GM12801 (cell line): ENCODE data around the gene DYRK4.

Experiments used
- TF ChIP-seq, protein P1 (sequence below): IDR thresholded peaks from one replicate; pipeline ENCODE4 v1.5.1; 2011; ENCODE audit warnings: control low read depth; ENCODE audit not compliant: insufficient read length; ENCODE audit errors: extremely low read depth

The DYRK4 gene, protein sequence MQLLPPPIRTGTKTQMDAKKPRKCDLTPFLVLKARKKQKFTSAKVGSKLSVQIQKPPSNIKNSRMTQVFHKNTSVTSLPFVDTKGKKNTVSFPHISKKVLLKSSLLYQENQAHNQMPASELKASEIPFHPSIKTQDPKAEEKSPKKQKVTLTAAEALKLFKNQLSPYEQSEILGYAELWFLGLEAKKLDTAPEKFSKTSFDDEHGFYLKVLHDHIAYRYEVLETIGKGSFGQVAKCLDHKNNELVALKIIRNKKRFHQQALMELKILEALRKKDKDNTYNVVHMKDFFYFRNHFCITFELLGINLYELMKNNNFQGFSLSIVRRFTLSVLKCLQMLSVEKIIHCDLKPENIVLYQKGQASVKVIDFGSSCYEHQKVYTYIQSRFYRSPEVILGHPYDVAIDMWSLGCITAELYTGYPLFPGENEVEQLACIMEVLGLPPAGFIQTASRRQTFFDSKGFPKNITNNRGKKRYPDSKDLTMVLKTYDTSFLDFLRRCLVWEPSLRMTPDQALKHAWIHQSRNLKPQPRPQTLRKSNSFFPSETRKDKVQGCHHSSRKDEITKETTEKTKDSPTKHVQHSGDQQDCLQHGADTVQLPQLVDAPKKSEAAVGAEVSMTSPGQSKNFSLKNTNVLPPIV

DNA sequence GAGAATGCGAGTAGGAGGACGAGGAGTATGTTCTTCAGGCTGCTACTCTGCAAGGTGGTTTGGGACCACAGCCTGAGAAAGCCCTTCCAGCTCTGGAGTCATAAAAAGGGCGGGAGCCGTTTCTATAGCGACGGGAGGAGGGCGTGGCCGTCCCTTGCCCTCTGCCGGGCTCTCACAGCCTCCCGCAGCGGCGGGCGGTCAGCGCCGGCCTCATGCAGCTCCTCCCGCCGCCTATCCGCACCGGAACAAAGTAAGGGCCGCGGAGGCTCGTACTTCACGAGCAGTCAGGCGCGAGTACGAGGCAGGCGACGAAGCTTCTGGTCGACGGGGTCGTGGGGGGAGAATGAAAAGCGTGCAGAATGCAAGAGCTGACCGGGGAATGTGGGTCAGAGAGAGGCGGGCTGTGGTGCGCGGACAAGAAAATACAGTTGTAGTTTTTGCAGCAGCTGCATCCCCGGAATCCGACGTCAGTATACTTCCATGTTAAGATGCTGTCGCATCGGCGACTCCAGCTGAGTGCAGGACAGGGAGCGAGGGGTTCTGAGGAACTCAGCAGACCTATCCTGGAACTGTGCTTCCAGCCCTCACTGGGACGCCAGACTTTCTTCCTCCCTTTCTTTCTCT, at the start of gene DYRK4:
Gene DYRK4 (plus strand): TSS at position 175 of the 624 bp plus-strand sequence. CDS start 38 bp downstream, at position 213.
- TF ChIP-seq, protein P1, sequence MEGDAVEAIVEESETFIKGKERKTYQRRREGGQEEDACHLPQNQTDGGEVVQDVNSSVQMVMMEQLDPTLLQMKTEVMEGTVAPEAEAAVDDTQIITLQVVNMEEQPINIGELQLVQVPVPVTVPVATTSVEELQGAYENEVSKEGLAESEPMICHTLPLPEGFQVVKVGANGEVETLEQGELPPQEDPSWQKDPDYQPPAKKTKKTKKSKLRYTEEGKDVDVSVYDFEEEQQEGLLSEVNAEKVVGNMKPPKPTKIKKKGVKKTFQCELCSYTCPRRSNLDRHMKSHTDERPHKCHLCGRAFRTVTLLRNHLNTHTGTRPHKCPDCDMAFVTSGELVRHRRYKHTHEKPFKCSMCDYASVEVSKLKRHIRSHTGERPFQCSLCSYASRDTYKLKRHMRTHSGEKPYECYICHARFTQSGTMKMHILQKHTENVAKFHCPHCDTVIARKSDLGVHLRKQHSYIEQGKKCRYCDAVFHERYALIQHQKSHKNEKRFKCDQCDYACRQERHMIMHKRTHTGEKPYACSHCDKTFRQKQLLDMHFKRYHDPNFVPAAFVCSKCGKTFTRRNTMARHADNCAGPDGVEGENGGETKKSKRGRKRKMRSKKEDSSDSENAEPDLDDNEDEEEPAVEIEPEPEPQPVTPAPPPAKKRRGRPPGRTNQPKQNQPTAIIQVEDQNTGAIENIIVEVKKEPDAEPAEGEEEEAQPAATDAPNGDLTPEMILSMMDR = no peak

DNA sequence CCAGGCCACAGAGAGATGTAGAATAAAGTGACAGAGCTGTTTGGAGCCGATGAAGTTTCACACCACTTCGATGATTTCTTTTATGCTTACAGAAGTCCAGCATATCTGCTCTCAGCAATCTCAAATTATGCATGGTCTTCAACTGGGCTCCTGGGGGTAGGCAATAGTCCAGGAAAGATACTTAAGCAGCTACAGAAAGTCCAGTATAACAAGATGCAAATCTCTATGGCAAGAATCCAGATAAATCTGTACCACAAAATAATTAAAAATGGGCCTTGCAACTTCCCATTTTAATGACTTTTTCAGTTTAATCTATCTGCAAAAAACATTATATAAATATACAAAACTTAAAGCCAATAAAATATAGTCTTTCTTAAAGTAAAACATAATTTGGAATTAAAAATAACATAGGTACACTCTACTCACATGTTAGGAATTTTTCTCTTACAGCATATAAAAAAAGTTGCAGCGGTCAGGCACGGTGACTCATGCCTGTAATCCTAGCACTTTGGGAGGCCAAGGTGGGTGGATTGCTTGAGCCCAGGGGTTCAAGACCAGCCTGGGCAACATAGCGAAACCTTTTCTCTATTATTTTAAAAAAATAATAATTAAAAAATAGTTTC, 43.8 kb upstream of the DYRK4 start:
- TF ChIP-seq, protein P1 = no peak

DNA sequence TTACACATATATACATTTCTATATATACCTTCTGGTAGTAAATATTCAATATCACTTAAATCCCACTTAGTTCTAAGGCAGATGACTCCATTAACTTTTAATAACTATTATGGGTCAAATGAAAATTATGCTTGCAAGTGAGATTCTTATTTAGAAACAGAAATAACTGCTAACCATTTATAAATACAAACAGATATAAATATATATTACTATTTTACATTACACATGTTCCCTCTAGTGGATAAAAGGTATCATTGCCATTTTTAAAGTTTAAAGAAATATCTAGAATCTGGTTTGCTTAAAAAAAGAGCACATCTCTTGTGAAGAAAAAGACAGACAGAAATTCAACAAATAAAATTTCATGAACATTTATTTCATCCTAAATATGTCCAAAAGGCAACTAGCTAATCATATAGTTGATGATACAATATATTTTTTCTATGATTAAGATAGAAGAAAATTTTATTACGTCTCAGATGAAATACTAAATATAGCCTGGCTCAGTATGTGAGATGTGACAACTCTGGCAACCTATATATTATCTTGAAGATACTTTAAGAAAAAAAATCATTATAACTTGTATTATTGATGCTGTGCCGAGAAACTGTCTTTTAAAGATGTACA, 35.0 kb upstream of the DYRK4 start:
- TF ChIP-seq, protein P1 = no peak

DNA sequence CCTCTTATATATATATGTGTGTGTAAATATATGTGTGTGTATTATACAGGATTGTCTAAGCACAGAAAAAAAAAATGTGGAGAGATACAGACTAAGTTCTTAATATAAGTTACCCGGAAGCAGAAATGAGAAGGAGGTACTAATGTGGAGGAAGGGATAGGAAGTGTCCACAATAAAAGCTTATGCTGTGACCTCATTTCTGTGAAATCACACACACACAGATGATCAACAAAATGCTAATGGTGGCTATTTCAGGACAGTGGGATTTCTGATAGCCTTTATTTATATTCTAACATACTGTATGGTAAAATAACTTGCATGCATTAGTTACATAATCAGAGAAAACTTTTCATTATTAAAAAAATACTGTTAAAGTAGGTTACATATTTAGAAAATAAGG, 31.8 kb upstream of the DYRK4 start:
- TF ChIP-seq, protein P1 = no peak

DNA sequence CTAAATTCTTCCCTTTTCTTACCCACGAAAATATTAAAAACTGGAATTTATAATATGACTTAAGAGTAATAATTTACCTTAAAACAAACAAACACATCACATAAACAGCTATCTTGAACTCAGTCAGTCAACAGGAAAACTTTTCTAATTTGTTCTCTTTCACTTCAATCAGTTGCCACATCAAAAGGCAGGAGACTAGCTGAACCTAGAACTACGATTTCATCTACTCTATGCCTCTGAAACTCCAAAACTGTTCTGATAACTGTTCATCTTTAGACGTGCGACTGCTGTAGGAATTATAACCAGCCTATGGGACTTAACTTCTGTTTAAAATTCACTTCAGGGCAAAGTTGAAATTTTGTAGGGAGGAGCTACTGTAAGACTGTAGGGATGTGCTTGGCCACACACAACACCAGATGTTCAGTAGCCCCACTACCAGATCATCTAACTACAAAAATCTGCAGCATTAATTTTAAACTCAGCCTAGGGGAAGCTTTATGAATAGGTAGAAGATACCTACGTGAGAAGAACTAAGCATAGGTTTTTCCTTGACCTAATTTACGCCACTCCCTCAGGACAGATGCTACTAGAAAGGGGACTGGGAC, 30.9 kb upstream of the DYRK4 start:
- TF ChIP-seq, protein P1 = no peak

DNA sequence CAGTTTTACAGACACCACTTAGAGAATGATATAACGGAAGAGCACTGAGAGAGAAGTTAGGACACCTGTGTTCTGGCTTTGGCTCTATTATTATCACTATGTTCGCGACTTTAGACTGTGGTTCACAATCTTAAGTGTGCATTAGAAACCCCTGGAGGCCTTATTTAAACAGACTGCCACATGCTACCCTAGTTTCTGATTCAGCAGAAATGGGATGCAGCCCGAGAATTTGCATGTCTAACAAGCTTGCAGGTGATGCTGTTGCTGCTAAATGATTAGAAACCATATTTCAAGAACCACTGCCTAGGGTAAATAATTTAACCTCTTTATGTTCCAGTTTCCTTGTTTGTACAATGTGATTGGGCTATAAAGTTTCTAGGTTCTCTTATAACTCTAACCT, 26.9 kb upstream of the DYRK4 start:
- TF ChIP-seq, protein P1 = no peak
